SU-DHL-6 (cell line): ENCODE results near the gene STX12.

ENCODE experiments used
- H2AFZ ChIP-seq: fragments of 200-600 bp; sonication (generic); 2 replicates; pipeline ENCODE4 v1.6.1; 2014; ENCODE audit warnings: low read depth, mild to moderate bottlenecking, moderate library complexity, mixed read lengths, antibody characterized with exemption, low read length; ENCODE audit not compliant: severe bottlenecking
- H3F3A ChIP-seq: fragments of 200-600 bp; shearing (Covaris generic); 2 replicates; pipeline ENCODE4 v1.6.0; 2016; ENCODE audit warnings: antibody characterized with exemption, mild to moderate bottlenecking; ENCODE audit not compliant: insufficient read depth
- H3K27ac ChIP-seq: fragments of 200-600 bp; sonication (generic); 2 replicates; pipeline ENCODE4 v1.5.1; 2016; ENCODE audit warnings: low read depth, mild to moderate bottlenecking, low read length, moderate library complexity, mixed read lengths
- H3K27me3 ChIP-seq: fragments of 200-600 bp; sonication (generic), shearing (Covaris generic); 2 replicates; pipeline ENCODE4 v1.6.0; 2014; ENCODE audit warnings: mild to moderate bottlenecking, low read length
- H3K36me3 ChIP-seq: fragments of 200-600 bp; sonication (generic); 2 replicates; pipeline ENCODE4 v1.6.1; 2014; ENCODE audit warnings: mild to moderate bottlenecking, low read length, mixed read lengths
- H3K4me2 ChIP-seq: fragments of 300-600, 200-600 bp; shearing (Covaris generic), sonication (generic); 2 replicates; pipeline ENCODE4 v1.6.0; 2014; ENCODE audit warnings: low read length, low read depth, mild to moderate bottlenecking; ENCODE audit not compliant: poor library complexity, severe bottlenecking
- H3K4me3 ChIP-seq: fragments of 200-600 bp; sonication (generic); 2 replicates; pipeline ENCODE4 v1.5.1; 2014; ENCODE audit warnings: antibody characterized with exemption, low read length, mild to moderate bottlenecking, mixed read lengths; ENCODE audit not compliant: insufficient read depth, poor library complexity, severe bottlenecking
- H3K79me2 ChIP-seq: fragments of 200-600 bp; sonication (generic); 2 replicates; pipeline ENCODE4 v1.6.1; 2014; ENCODE audit warnings: mild to moderate bottlenecking, low read length, moderate library complexity; ENCODE audit not compliant: insufficient read depth
- H3K9ac ChIP-seq: fragments of 200-600 bp; sonication (generic); 2 replicates; pipeline ENCODE4 v1.7.0; 2014; ENCODE audit warnings: mild to moderate bottlenecking, low read length
- H3K9me2 ChIP-seq: fragments of 200-600 bp; sonication (generic); replicated peaks from 2 replicates; pipeline ENCODE4 v1.6.1; 2014; ENCODE audit warnings: low read length; ENCODE audit not compliant: insufficient read depth
- H3K9me3 ChIP-seq: fragments of 200-600 bp; sonication (generic); 2 replicates; pipeline ENCODE4 v1.6.1; 2014; ENCODE audit warnings: low read length, mixed read lengths; ENCODE audit not compliant: insufficient read depth
- H4K20me1 ChIP-seq: fragments of 200-600 bp; sonication (generic); 2 replicates; pipeline ENCODE4 v1.6.1; 2014; ENCODE audit warnings: low read depth, mild to moderate bottlenecking, antibody characterized with exemption, low read length, moderate library complexity, mixed read lengths
- EZH2phosphoT487 ChIP-seq: fragments of 200-600 bp; sonication (generic), shearing (Covaris generic); conservative IDR thresholded peaks from 2 replicates; pipeline ENCODE4 v1.6.1; 2018; ENCODE audit warnings: mild to moderate bottlenecking, antibody characterized with exemption, low read length, moderate library complexity, mixed read lengths
- TF ChIP-seq, protein P1 (sequence below): fragments of 200-600 bp; sonication (generic); IDR thresholded peaks from one replicate; pipeline ENCODE4 v1.5.1; 2017; ENCODE audit warnings: antibody characterized with exemption, mild to moderate bottlenecking, low read length, moderate library complexity; ENCODE audit not compliant: insufficient read depth, poor library complexity, severe bottlenecking

Gene STX12

DNA sequence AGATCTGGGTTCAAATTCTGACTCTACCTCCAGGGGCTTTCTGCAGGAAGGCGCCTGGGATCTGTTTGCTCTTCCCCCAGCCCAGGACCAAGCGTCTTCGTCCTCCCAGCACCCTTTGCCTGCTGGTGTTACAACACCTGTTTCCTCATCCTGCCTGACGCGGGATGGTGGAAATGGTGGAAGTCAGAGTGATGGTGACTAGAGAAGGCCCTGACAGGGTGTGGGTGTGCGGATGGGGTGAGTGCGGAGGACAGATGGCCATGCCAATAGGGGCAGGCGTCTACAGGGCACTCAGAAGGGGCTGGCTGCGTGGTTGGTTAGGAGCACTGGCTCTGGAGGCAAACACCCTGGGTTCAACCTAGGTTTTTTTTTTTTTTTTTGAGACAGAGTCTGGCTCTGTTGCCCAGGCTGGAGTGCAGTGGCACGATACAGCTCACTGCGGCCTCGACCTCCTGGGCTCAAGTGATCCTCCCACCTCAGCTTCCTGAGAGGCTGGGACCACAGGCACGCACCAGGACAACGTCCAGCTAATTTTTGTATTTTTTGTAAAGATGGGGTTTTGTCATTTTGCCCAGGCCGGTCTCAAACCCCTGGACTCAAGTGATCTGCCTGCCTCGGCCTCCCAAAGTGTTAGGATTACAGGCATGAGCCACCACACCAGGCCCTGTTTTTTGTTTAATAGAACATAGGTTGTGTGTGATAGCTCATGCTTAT, 100.8 kb downstream of the STX12 start:
- no peaks in the 10 kb centered on the region for H3F3A ChIP-seq
- H3K27ac ChIP-seq, result no peak overlapping the region
- H4K20me1 ChIP-seq, result no peaks in the 10 kb centered on the region
- no peak overlapping the region for H3K4me3 ChIP-seq
- H3K4me2 ChIP-seq, result no peak overlapping the region
- no peaks in the 10 kb centered on the region for H3K79me2 ChIP-seq
- no peaks in the 10 kb centered on the region for H3K9me2 ChIP-seq
- no peak overlapping the region for H3K9ac ChIP-seq
- no peaks in the 10 kb centered on the region for H3K27me3 ChIP-seq
- TF ChIP-seq, protein P1, sequence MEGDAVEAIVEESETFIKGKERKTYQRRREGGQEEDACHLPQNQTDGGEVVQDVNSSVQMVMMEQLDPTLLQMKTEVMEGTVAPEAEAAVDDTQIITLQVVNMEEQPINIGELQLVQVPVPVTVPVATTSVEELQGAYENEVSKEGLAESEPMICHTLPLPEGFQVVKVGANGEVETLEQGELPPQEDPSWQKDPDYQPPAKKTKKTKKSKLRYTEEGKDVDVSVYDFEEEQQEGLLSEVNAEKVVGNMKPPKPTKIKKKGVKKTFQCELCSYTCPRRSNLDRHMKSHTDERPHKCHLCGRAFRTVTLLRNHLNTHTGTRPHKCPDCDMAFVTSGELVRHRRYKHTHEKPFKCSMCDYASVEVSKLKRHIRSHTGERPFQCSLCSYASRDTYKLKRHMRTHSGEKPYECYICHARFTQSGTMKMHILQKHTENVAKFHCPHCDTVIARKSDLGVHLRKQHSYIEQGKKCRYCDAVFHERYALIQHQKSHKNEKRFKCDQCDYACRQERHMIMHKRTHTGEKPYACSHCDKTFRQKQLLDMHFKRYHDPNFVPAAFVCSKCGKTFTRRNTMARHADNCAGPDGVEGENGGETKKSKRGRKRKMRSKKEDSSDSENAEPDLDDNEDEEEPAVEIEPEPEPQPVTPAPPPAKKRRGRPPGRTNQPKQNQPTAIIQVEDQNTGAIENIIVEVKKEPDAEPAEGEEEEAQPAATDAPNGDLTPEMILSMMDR, result no peak
- no peak for TF ChIP-seq EZH2phosphoT487
- H3K9me3 ChIP-seq, result no peaks in the 10 kb centered on the region
- no peak overlapping the region for H2AFZ ChIP-seq
- no peaks in the 10 kb centered on the region for H3K36me3 ChIP-seq
